HG03108 (cell line): ENCODE results near the gene NFX1.
"Not testable (repeated sequence)": the region's sequence is repeated elsewhere in the genome, so short reads cannot be mapped to it uniquely, and the experiment has no call there.

ENCODE experiments used
- ATAC-seq: cut with Tn5 transposase; IDR thresholded peaks from one replicate; pipeline ENCODE4 v1.9.1; 2021; ENCODE audit warnings: moderate library complexity; ENCODE audit not compliant: unreplicated experiment

Gene NFX1

GRCh38 chr9:33354651-33355211 is 64.4 kb downstream of the NFX1 start:
- ATAC-seq, result no peak

- ATAC-seq, result no peak
Measured at GRCh38 chr9:33355933-33356332, 65.6 kb downstream of the NFX1 start.

GRCh38 chr9:33358641-33359040 is 68.3 kb downstream of the NFX1 start:
- ATAC-seq, result not testable (repeated sequence)

GRCh38 chr9:33364127-33364526 is 73.8 kb downstream of the NFX1 start:
- no peak for ATAC-seq

- ATAC-seq, result not testable (repeated sequence)
Measured at GRCh38 chr9:33364814-33365213, 74.5 kb downstream of the NFX1 start.

DNA sequence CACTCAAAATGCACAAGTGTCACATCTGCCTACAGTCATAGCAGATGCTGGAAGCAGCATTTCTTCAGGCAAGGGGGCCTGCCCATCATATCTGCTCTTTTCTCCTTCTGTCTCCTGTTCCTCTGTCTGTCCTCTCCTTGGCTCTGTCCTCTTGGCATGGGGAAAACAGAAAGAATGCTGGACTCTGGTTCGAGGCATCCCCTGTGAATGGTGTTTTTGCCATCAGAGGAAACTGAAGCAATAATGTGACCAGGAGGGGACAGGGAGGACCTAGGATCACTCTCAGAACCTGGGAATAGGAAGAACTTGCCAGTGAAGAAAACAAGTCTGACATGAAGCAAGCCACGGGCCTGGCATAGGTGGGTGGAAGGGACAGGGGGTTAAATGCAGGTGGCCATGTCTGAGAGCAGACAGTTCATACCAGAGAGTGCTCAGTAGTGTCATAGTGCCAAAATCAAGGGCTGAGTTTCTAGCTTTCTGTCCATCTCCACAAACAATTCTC is 76.7 kb downstream of the NFX1 start:
- no peak for ATAC-seq

GRCh38 chr9:33372900-33373299 is 82.6 kb downstream of the NFX1 start:
- ATAC-seq, result no peak

DNA sequence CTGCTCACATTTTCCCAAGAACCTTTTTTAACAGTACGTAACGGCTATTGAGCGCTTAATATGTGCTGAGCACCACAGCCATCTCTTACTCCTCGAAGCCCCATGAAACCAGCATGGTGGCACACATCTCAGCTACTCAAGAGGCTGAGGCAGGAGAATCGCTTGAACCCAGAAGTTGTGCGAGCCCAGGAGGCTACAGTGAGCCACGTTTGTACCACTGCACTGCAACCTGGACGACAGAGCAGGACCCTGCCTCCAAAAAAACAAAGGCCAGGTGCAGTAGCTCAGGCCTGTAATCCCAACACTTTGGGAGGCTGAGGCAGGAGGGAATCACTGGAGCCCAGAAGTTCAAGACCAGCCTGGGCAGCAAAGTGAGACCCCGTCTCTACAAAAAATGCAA is 83.9 kb downstream of the NFX1 start:
- no peak for ATAC-seq

GRCh38 chr9:33374634-33375237 is 84.4 kb downstream of the NFX1 start:
- ATAC-seq, result peak; percentile 63

DNA sequence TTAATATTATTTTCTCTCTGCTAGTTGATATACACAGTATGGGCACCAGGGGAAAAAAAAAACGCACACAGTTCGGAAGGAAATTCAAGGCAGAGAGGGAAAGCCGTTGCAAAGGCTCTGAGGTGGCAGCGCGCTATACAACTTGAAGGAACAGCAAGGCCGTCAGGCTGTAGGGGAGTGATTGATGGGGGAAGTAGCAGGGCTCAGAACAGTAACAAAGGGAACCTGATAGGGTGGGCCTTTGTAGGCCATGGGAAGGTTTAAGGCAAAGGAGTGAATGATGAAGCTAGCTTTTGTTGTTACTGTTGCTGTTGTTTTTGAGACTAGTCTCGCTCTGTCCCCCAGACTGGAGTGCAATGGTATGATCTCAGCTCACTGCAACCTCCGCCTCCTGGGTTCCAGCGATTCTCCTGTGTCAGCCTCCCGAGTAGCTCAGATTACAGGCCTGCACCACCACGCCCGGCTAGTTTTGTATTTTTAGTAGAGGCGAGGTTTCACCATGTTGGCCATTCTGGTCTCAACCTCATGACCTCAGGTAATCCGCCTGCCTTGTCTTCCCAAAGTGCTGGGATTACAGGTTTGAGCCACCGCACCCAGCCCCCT is 85.0 kb downstream of the NFX1 start:
- ATAC-seq, result no peak

DNA sequence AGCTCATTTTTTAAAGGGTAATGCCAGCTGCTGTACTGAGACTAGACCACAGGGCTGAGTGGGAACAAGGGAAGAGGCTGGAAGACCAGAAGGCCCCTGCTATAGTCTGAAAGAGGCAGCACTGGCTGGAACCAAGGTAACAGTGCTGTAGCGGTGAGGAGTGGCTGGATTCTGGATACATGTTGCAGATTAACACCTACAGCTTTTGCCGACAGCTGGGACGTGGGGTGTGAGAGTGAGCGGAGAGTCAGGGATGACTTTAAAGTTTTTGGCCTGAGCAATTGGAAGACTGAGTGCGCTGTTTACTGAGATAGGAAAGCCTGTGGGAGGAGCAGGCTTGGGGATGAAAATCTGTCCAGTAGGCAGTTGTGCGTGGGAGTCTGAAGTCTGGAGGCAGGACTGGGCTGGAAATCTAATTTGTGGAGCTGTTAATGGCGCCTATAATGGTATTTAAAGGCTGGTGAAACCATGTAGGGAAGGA is 85.6 kb downstream of the NFX1 start:
- no peak for ATAC-seq

DNA sequence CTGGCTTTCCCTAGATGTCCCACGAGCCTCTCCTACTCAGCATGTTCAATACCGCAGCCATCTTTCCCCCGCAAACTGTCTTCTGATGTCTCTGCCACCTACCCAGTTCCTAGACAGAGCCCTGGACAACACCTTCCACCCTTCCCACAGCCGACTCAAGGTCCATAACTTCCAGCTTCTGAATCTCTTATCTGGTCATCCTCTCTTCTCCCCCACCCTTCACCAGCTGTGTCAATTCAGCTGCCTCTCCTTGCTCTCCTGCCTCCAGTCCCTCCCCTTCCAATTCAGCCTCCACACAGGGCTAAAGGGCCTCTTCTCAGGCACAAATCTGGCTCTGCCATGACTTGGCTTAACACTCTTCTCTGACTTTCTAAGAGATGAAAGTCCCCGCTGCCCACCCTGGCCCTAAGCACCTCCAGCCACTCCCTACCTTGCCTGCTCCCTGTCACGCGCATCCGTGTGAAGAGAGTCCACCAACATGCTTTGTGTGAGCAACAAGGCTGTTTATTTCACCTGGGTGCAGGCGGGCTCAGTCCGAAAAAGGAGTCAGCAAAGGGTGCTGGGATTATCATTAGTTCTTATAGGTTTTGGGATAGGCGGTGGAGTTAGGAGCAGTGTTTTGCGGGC is 86.9 kb downstream of the NFX1 start:
- no peak for ATAC-seq

DNA sequence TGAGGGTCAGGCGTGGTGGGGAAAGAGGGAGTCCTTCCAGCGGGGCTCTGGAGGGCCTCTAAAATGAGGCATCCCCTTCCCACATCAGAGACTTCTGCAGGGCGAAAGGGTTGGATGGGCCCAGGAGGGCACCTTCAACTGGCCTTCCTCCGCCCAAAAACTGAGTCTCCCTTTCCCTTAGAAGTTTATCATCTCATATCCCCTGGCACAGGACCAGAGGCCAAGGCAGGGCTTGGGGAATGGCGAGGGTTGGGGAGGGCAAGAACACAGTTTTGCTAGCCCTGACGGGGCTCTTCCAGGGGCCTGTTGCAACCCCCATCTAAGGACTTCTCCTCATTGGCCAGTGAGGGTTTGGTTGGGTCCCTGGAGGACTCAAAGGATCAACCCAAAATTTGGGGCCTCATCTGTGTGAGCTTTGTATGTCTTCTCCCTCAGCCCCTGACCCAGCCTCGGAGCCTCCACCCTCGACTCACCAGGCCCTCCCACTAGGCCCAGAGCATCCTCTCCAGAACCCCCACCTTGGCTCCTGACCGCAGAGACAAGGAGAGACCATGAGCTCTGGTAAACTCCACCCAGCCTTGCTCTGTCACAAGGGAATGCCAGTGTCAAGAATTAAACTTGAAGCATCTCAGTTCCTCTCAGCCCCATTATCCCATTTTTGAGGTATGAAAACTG is 87.9 kb downstream of the NFX1 start:
- ATAC-seq, result no peak

DNA sequence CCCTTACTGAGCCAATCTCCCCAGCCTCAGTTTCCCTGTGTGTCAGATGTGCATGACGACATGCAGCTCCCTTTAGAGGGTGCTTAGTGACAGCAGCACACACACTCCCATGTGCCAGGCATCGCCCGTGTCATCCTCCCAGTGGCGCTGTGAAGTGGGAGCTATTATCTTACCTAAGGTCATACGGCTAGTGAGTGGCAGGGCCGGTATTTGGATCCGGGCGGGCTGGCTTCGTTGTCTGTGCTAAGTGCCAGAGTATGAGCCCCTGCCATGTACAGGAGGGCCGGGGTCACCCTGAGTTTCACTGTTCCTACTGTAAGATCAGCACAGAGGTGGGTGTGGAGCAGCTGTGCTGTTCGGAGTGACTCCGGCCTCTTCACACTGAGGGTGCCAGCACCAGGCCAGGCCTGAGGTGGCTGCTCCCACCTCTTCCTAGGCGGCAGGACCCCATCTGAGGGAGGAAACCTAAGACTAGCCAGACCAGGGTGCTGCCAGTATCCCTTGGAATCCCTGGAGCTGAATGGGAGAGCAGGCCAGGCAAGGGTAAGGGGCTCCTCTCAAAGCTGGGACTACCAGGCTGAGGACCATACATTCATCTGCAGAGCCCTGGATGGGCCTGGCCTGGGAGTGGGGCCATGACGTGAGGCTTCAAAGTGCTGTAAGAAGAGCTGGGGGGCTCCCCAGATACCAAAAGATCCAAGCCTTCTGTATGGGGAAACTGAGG is 89.5 kb downstream of the NFX1 start:
- ATAC-seq, result no peak

GRCh38 chr9:33380390-33381094 is 90.2 kb downstream of the NFX1 start:
- ATAC-seq, result no peak

DNA sequence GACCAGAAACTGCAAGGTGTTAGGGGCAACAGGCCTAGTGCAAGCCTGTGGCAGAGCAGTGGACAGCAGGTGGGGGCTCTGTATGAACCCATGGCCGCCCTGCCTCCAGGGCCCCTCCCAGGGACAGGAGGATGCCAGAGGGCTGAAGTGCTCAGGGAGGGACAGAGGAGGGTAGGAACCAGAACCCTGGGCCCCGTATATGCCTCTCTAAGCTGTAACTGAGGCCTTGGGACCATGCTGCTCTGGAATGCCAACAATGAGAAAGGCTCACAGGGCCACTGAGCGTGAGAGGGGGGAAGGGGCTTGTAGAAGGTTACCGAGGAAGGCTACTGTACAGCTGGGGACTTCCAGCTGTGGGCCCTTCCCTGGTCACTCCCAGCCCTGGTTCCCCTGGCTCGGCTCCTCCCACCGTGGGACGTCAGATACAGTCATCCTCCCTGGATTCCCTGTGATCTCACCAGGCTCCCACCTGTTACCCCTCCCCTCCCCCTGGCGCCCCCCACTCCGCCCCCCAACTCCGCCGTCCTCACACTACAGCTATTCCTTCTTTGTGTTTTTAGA is 91.0 kb downstream of the NFX1 start:
- no peak for ATAC-seq

DNA sequence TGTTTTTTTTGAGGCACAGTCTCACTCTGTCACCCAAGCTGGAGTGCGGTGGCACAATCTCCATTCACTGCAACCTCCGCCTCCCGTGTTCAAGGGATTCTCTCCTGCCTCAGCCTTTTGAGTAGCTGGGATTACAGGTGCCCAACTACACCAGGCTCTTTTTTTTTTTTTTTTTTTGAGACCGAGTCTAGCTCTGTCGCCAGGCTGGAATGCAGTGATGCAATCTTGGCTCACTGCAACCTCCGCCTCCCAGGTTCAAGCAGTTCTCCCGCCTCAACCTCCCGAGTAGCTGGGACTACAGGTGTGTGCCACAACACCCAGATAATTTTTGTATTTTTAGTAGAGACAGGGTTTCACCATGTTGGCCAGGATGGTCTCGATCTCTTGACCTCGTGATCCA is 92.1 kb downstream of the NFX1 start:
- ATAC-seq, result not testable (repeated sequence)

DNA sequence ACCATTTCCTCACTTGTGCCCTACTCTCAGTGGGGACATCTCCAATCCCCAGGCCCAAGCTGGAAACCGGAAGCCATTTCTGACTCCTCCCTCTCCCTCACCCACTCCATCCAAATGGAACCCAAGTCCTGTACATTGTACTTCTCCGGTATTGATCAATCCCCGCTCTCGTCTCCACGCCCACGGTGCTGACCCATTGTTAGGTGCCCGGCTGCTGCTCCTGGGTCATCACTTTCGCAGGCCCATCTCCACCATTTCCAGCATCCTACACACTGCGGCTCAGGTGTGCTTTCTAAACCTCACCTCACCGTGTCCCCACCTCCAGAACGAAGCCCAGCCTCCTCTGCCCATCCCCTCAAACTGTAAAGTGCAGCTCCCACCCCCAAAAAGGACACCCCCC is 93.1 kb downstream of the NFX1 start:
- not testable (repeated sequence) for ATAC-seq

DNA sequence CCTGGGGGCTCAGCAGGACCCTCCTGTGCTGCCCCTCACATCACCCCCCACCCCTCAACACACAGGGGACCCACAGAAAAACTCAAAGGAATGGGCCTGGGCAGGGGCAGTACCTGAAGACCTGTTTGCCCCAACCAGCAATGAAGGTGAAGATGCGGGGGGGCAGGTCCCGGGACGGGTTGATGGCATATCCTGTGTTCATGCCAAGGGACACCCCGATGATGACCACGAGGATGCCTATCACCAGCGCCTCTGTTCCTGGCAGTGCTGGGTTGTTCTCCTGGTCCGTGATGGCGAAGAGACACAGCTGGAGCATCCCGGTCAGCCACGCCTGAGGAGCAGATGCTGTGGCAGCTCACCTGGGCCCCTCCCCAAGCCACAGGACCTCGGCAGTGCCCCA is 95.2 kb downstream of the NFX1 start:
- not testable (repeated sequence) for ATAC-seq
